ENCODE data around the gene MTHFSD. TPM values are rescaled to one million over a fixed set of nuclear protein-coding genes. Genes with fewer than 3 reads are reported as not detected.

The MTHFSD gene
- total RNA-seq, 2 experiments from 2014 or later = 19.3 to 22.3 TPM

DNA sequence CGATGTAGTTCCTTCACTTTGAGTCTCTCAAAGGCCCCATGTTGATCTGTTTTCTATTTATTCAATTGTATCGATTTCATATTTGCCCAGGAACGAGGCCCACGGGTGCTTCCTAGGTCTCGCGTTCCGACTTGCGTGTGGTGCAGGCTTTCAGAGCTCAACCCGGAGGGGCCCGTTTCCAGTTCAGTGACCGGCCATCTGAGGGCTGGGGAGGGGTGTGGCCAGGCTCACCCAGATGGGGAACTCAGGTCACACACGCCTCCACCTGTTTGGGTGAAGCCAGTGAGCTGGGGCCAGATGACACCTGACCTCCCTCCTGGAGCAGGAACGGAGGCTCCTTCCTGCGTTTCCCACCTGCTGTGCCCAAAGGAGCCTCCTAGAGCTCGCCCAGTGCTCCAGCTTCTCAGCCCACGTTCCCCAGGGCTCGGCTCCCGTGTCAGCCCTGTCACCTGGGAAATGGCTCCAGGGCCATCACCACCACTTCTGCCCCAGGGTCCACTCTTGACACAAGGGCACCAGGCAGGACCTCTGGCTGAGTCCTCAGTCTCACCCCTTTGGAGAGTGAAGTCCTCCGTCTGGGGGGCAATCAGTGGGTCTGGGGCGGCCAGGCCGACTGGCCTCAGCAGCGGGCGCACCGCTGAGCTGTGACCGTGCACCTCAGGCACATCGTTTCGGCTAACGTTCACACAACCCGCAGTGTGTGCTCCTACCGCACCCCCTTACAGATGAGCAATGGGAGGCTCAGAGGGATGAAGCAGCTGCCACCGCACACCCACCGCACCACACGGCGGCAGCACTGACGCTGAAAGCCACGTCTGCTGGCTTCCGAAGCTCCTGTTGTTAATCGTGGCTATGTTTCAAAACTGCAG, 26.7 kb downstream of the MTHFSD start:
- no peak overlapping the region for H3K27ac Mint-ChIP-seq
- no peaks in the 10 kb centered on the region for H3K4me1 Mint-ChIP-seq (ENCODE audit: low read depth)
- intact Hi-C loops (cut with micrococcal nuclease) = no loop called here
- DNase-seq (no peak), ATAC-seq (no peak)
- no peaks in the 10 kb centered on the region for H3K27me3 Mint-ChIP-seq
- peaks cover 6% of the 10 kb centered on the region for H3K36me3 Mint-ChIP-seq (ENCODE audit: low read depth)
- ChIA-PET CTCF (no interaction called here), POLR2A (no interaction called here)
- H3K9me3 Mint-ChIP-seq = no peaks in the 10 kb centered on the region
- no peak overlapping the region for H3K4me3 Mint-ChIP-seq
- TF ChIP-seq CTCF (IDR thresholded peaks at IDR 0.05) = no peak

DNA sequence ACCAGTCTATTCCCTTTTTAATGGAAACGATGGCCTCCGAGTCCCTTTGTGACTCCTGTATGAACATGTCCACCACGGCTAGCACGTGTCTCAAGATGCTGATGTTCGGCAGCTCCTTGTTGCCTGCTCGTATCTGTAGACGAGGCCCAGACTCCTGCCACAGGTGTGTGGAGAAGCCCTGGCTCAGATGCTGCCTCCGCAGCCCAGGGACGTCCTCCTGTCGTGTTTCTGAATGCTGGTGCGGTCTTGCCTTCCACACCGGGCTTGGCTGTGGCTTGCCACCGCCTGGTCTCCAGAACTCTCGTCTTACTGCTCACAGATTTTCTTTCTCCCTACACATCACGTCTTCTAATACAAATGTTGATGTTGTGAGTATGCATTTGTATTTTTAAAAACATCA, 27.7 kb downstream of the MTHFSD start:
- H3K4me1 Mint-ChIP-seq (ENCODE audit: low read depth) = no peaks in the 10 kb centered on the region
- POLR2A ChIA-PET = no interaction called here

DNA sequence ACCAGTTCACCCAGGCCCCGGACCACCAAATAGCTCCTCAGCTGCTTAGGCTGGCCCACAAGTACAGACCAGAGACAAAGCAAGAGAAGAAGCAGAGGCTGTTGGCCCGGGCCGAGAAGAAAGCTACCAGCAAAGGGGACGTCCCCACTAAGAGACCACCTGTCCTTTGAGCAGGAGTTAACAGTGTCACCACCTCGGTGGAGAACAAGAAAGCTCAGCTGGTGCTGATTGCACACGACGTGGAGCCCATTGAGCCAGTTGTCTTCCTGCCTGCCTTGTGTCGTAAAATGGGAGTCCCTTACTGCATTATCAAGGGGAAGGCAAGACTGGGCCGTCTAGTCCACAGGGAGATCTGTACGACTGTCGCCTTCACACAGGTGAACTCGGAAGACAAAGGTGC, 29.3 kb downstream of the MTHFSD start:
- no peak for DNase-seq
- intact Hi-C loops (cut with micrococcal nuclease) = no loop called here
- ChIA-PET POLR2A (no interaction called here), CTCF (no interaction called here)
- Mint-ChIP-seq H3K4me1 (ENCODE audit: low read depth) (no peaks in the 10 kb centered on the region), H3K36me3 (ENCODE audit: low read depth) (peaks cover 6% of the 10 kb centered on the region), H3K4me3 (no peak overlapping the region), H3K27me3 (peaks cover 9% of the 10 kb centered on the region), H3K9me3 (no peaks in the 10 kb centered on the region), H3K27ac (no peak overlapping the region)
- no peak for TF ChIP-seq CTCF (IDR thresholded peaks at IDR 0.05)
- ATAC-seq = no peak

More for the DNA sequence above, 27.7 kb downstream of the MTHFSD start:
- no peak overlapping the region for H3K27ac Mint-ChIP-seq
- CTCF ChIA-PET = no interaction called here
- ATAC-seq = no peak
- intact Hi-C loops (cut with micrococcal nuclease) = no loop called here
- H3K27me3 Mint-ChIP-seq = no peaks in the 10 kb centered on the region
- peaks cover 6% of the 10 kb centered on the region for H3K36me3 Mint-ChIP-seq (ENCODE audit: low read depth)
- TF ChIP-seq CTCF (IDR thresholded peaks at IDR 0.05) = no peak
- H3K9me3 Mint-ChIP-seq = no peaks in the 10 kb centered on the region
- H3K4me3 Mint-ChIP-seq = no peak overlapping the region
- no peak for DNase-seq

DNA sequence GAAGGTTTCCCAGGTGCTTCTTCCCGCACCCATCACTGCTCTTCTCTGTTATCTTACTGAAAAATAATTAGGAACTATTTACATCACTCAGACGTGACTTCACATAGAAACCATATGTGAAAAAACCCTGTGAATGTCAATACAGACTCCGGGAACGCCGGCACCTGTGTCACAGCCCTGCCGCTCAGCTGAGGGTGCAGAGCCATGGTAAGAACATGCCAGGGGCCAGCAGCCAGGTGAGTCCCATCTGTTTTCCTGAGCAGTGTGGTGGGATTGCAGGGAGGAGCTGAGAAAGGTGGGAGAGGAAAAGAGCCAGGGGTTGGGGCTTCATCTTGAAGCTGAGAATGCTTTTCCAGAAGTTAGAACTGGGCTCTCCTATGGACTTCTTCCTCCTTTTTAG, 31.0 kb downstream of the MTHFSD start:
- no peak overlapping the region for H3K4me3 Mint-ChIP-seq
- DNase-seq (no peak), ATAC-seq (no peak)
- intact Hi-C loops (cut with micrococcal nuclease) = no loop called here
- no peaks in the 10 kb centered on the region for H3K9me3 Mint-ChIP-seq
- TF ChIP-seq CTCF (IDR thresholded peaks at IDR 0.05) = no peak
- H3K27me3 Mint-ChIP-seq = peaks cover 19% of the 10 kb centered on the region
- no peak overlapping the region for H3K27ac Mint-ChIP-seq
- peaks cover 2% of the 10 kb centered on the region for H3K36me3 Mint-ChIP-seq (ENCODE audit: low read depth)
- POLR2A ChIA-PET = no interaction called here
- CTCF ChIA-PET = no interaction called here
- H3K4me1 Mint-ChIP-seq (ENCODE audit: low read depth) = no peaks in the 10 kb centered on the region

DNA sequence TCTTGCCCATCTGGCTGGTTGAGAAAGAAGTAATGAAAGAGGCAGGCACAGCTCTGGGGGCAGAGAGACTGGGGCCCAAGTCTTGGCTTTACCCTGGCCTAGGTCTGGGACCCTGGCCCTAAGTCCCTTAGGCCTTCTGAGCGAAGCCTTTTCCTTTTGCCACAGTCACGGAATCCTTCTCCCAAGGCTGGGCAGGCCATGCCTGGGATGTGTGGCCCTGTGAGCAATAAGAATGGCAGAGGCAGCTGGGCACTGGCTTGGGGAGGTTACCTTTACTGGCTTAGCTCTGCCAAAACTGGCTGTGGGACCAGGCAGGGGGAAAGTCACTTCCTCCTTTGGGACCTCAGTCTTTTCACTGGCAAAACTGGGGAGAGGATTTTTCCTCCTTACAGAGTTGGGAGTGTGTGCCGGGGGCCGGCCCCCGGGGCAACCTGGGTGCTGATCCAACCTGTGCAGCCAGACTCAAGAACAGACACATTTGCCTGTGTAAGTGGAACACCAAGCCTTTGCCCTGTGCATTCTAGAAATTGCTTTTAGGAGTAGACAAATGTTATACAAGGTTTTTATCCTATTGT, 31.8 kb downstream of the MTHFSD start:
- DNase-seq (no peak), ATAC-seq (no peak)
- Mint-ChIP-seq H3K9me3 (no peaks in the 10 kb centered on the region), H3K4me1 (ENCODE audit: low read depth) (no peaks in the 10 kb centered on the region), H3K4me3 (no peak overlapping the region), H3K36me3 (ENCODE audit: low read depth) (no peaks in the 10 kb centered on the region), H3K27me3 (peaks cover 26% of the 10 kb centered on the region), H3K27ac (no peak overlapping the region)
- intact Hi-C loops (cut with micrococcal nuclease) = no loop called here
- ChIA-PET POLR2A (no interaction called here), CTCF (no interaction called here)
- TF ChIP-seq CTCF (IDR thresholded peaks at IDR 0.05) = no peak

Measured in activated CD8-positive, alpha-beta T cell treated with anti-CD3 and anti-CD28 coated beads for 36 hours (primary cell).